ENCODE data around the gene ZSCAN26. TPM values are rescaled to one million over a fixed set of nuclear protein-coding genes. Genes with fewer than 3 reads are reported as not detected.
"Not testable (repeated sequence)": the region's sequence is repeated elsewhere in the genome, so short reads cannot be mapped to it uniquely, and the experiment has no call there.

The ZSCAN26 gene
- total RNA-seq, 1 experiment from 2014 or later = 10.8 TPM

DNA sequence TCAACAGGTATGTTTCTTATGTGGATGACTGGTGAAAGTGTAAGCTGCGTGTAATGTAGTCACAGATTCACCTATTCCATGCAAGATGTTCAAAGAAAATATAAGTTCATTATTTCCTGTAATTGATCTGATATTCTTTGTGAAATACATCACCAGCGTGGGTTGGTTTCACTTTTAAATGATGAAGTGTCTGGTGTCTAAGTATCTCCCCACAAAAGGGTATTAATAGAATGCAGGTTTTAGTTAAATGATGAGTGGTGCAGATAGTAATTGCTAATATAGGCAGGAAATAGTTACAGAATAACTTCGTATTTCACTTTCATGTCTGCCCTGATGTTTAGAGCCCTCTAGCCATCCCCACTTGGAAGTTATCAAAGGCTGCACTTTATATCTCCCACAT lies 36.6 kb downstream of the ZSCAN26 start:
- CTCF ChIA-PET = no interaction called here

DNA sequence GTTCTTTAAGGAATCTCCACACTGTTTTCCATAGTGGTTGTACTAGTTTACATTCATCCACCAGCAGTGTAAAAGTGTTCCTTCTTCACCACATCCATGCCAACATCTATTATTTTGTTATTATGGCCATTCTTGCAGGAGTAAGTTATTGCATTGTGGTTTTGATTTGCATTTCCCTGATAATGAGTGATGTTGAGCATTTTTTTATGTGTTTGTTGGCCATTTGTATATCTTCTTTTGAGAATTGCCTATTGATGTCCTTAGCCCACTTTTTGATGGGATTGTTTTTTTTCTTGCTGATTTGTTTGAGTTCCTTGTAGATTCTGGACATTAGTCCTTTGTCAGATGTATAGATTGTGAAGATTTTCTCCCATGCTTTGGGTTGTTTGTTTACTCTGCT lies 39.4 kb downstream of the ZSCAN26 start:
- H3K4me2 ChIP-seq (ENCODE audit: low read length); H4K20me1 ChIP-seq (ENCODE audit: low read length); DNase-seq; H3K4me1 ChIP-seq (ENCODE audit: insufficient read depth, low read length); POLR2A ChIA-PET (ENCODE audit: unreplicated experiment); H3K27ac ChIP-seq (ENCODE audit: low read length); BruUV-seq (replicated peaks); H3K9ac ChIP-seq (ENCODE audit: low read length); H3K27me3 ChIP-seq (ENCODE audit: low read length); intact Hi-C loops (cut with micrococcal nuclease); H3K4me3 ChIP-seq (ENCODE audit: low read length); H3K9me2 ChIP-seq (replicated peaks; ENCODE audit: low read length); H3K9me3 ChIP-seq (ENCODE audit: low read length); CTCF ChIA-PET; H3K36me3 ChIP-seq (ENCODE audit: low read depth, low read length); ATAC-seq; H3F3A ChIP-seq (ENCODE audit: low read length, unreplicated experiment); H2AFZ ChIP-seq (ENCODE audit: low read length); H3K79me2 ChIP-seq (ENCODE audit: low read length): not testable (repeated sequence)

More for the DNA sequence above, 36.6 kb downstream of the ZSCAN26 start:
- Histone ChIP-seq H2AFZ (ENCODE audit: low read length) (no peak overlapping the region), H3K4me3 (ENCODE audit: low read length) (no peak overlapping the region), H4K20me1 (ENCODE audit: low read length) (no peaks in the 10 kb centered on the region), H3K4me2 (ENCODE audit: low read length) (no peak overlapping the region), H3K79me2 (ENCODE audit: low read length) (no peaks in the 10 kb centered on the region), H3K4me1 (ENCODE audit: insufficient read depth, low read length) (no peaks in the 10 kb centered on the region), H3K9ac (ENCODE audit: low read length) (no peak overlapping the region), H3K9me3 (ENCODE audit: low read length) (no peaks in the 10 kb centered on the region), H3F3A (ENCODE audit: low read length, unreplicated experiment) (no peaks in the 10 kb centered on the region), H3K36me3 (ENCODE audit: low read depth, low read length) (0 out of 2 replicates have a peak, but pooled peaks cover 8% of the 10 kb centered on the region), H3K9me2 (replicated peaks; ENCODE audit: low read length) (no peaks in the 10 kb centered on the region), H3K27me3 (ENCODE audit: low read length) (no peaks in the 10 kb centered on the region), H3K27ac (ENCODE audit: low read length) (no peak overlapping the region)
- intact Hi-C loops (cut with micrococcal nuclease) = no loop called here
- POLR2A ChIA-PET (ENCODE audit: unreplicated experiment) = no interaction called here
- TF ChIP-seq CTCF (conservative IDR thresholded peaks at IDR 0.05; ENCODE audit: low read depth, low read length) (no peak), EZH2 (IDR thresholded peaks at IDR 0.05; ENCODE audit: low read length, unreplicated experiment) (no peak), EZH2phosphoT487 (IDR thresholded peaks at IDR 0.05; ENCODE audit: borderline replicate concordance, low read length) (no peak)
- BruUV-seq (replicated peaks) = no TSS peak
- no peak for ATAC-seq
- no peak for DNase-seq

DNA sequence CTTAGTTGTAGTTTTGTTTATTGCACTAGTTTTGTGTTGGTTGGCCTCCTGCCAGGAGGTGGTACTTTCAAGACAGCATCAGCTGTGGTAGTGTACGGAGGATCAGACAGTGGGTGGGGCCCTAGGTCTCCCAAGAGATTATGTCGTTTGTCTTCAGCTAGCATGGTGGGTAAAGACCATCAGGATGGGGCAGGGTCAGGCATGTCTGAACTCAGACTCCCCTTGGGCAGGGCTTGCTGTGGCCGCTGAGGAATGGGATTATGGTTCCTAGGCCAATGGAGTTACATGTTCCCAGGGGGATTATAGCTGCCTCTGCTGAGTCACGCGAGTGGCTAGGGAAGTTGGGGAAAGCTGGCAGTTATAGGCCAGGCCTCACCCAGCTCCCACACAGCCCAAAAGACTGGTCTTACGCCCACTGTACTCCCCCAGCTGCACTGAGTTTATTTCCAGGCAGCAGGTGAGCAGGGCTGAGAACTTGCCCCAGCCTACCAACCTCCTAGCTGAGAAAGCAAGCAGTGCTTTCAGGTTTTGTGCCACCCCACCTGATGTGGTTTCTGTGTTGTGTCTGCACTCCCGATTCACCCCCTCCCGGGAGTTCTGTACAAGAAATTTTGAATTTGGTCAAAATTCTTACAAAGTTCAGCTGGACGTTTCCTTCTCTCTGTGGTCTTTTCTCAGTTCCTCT lies 44.3 kb downstream of the ZSCAN26 start:
- H3K27ac ChIP-seq (ENCODE audit: low read length) = no peak overlapping the region
- no peaks in the 10 kb centered on the region for H4K20me1 ChIP-seq (ENCODE audit: low read length)
- no peaks in the 10 kb centered on the region for H3K9me3 ChIP-seq (ENCODE audit: low read length)
- no TSS peak for BruUV-seq (replicated peaks)
- no peak overlapping the region for H2AFZ ChIP-seq (ENCODE audit: low read length)
- POLR2A ChIA-PET (ENCODE audit: unreplicated experiment) = no interaction called here
- no peaks in the 10 kb centered on the region for H3K79me2 ChIP-seq (ENCODE audit: low read length)
- H3K9ac ChIP-seq (ENCODE audit: low read length) = no peak overlapping the region
- no peaks in the 10 kb centered on the region for H3K4me1 ChIP-seq (ENCODE audit: insufficient read depth, low read length)
- intact Hi-C loops (cut with micrococcal nuclease) = no loop called here
- H3K27me3 ChIP-seq (ENCODE audit: low read length) = no peaks in the 10 kb centered on the region
- DNase-seq (no peak), ATAC-seq (no peak)
- no peaks in the 10 kb centered on the region for H3F3A ChIP-seq (ENCODE audit: low read length, unreplicated experiment)
- H3K4me2 ChIP-seq (ENCODE audit: low read length) = no peak overlapping the region
- CTCF ChIA-PET = no interaction called here
- no peaks in the 10 kb centered on the region for H3K36me3 ChIP-seq (ENCODE audit: low read depth, low read length)
- TF ChIP-seq CTCF (conservative IDR thresholded peaks at IDR 0.05; ENCODE audit: low read depth, low read length) (no peak), EZH2phosphoT487 (IDR thresholded peaks at IDR 0.05; ENCODE audit: borderline replicate concordance, low read length) (no peak), EZH2 (IDR thresholded peaks at IDR 0.05; ENCODE audit: low read length, unreplicated experiment) (no peak)
- no peak overlapping the region for H3K4me3 ChIP-seq (ENCODE audit: low read length)
- no peaks in the 10 kb centered on the region for H3K9me2 ChIP-seq (replicated peaks; ENCODE audit: low read length)
